DND-41 (cell line): Measurements from ENCODE around the gene SEMA3D.

ENCODE experiments used
- EZH2 ChIP-seq: IDR thresholded peaks from 3 replicates; pipeline ENCODE4 v1.6.1; 2012; ENCODE audit warnings: borderline replicate concordance, low read depth, mild to moderate bottlenecking, moderate library complexity, low read length, inconsistent platforms; ENCODE audit not compliant: severe bottlenecking
- TF ChIP-seq, protein P1 (sequence below): IDR thresholded peaks from 2 replicates; pipeline ENCODE4 v1.5.1; 2012; ENCODE audit warnings: borderline replicate concordance, low read length, moderate library complexity, mild to moderate bottlenecking; ENCODE audit not compliant: poor library complexity, severe bottlenecking; ENCODE audit errors: extremely low read depth

GRCh38 chr7:85160223-85160622 lies 26.6 kb downstream of the SEMA3D start:
- TF ChIP-seq, protein P1, sequence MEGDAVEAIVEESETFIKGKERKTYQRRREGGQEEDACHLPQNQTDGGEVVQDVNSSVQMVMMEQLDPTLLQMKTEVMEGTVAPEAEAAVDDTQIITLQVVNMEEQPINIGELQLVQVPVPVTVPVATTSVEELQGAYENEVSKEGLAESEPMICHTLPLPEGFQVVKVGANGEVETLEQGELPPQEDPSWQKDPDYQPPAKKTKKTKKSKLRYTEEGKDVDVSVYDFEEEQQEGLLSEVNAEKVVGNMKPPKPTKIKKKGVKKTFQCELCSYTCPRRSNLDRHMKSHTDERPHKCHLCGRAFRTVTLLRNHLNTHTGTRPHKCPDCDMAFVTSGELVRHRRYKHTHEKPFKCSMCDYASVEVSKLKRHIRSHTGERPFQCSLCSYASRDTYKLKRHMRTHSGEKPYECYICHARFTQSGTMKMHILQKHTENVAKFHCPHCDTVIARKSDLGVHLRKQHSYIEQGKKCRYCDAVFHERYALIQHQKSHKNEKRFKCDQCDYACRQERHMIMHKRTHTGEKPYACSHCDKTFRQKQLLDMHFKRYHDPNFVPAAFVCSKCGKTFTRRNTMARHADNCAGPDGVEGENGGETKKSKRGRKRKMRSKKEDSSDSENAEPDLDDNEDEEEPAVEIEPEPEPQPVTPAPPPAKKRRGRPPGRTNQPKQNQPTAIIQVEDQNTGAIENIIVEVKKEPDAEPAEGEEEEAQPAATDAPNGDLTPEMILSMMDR = no peak
- no peak for TF ChIP-seq EZH2
